ENCODE data around the gene KLF16.

KLF16 gene

GRCh38 chr19:1813192-1814182 is 49.9 kb downstream of the KLF16 start:
- no peak for TF ChIP-seq CTCF (IDR thresholded peaks at IDR 0.05; ENCODE audit: low read depth, low read length, missing control alignments)
- no peak for DNase-seq (ENCODE audit: extremely low read depth, low read depth)
- H3K4me3 ChIP-seq (replicated peaks; ENCODE audit: low read depth, low read length), result peak overlapping the region; percentile 45

GRCh38 chr19:1812426-1813191 is 50.8 kb downstream of the KLF16 start:
- peak; percentile 78 for DNase-seq (ENCODE audit: extremely low read depth, low read depth)
- H3K4me3 ChIP-seq (replicated peaks; ENCODE audit: low read depth, low read length), result peak overlapping the region; percentile 45
- peak; percentile 62 for TF ChIP-seq CTCF (IDR thresholded peaks at IDR 0.05; ENCODE audit: low read depth, low read length, missing control alignments)

- peak; percentile 3 for TF ChIP-seq CTCF (IDR thresholded peaks at IDR 0.05; ENCODE audit: low read depth, low read length, missing control alignments)
- H3K4me3 ChIP-seq (replicated peaks; ENCODE audit: low read depth, low read length), result peak within 1 kb of the TSS; percentile 45
- DNase-seq (ENCODE audit: extremely low read depth, low read depth), result no peak
Observed at GRCh38 chr19:1811942-1812425, 51.4 kb downstream of the KLF16 start, which contains the start of gene ATP8B3. TSS of gene ATP8B3 (minus strand) at chr19:1812276. CDS start at chr19:1811736, 540 bp downstream.

- DNase-seq (ENCODE audit: extremely low read depth, low read depth), result no peak
- H3K4me3 ChIP-seq (replicated peaks; ENCODE audit: low read depth, low read length), result peak overlapping the region; percentile 45
- no peak for TF ChIP-seq CTCF (IDR thresholded peaks at IDR 0.05; ENCODE audit: low read depth, low read length, missing control alignments)
Observed at GRCh38 chr19:1811472-1811894, 51.9 kb downstream of the KLF16 start.

- H3K4me3 ChIP-seq (replicated peaks; ENCODE audit: low read depth, low read length), result no peak overlapping the region
- no peak for TF ChIP-seq CTCF (IDR thresholded peaks at IDR 0.05; ENCODE audit: low read depth, low read length, missing control alignments)
- DNase-seq (ENCODE audit: extremely low read depth, low read depth), result no peak
Observed at GRCh38 chr19:1810439-1811160, 52.8 kb downstream of the KLF16 start.

- no peak overlapping the region for H3K4me3 ChIP-seq (replicated peaks; ENCODE audit: low read depth, low read length)
- no peak for TF ChIP-seq CTCF (IDR thresholded peaks at IDR 0.05; ENCODE audit: low read depth, low read length, missing control alignments)
- no peak for DNase-seq (ENCODE audit: extremely low read depth, low read depth)
Observed at GRCh38 chr19:1809678-1810077, 53.7 kb downstream of the KLF16 start.
